AG09319 (cell line): Measurements from ENCODE around the gene CFAP221.

Source experiments
- DNase-seq: peaks from one replicate; pipeline ENCODE4 v3.0.0-alpha.2; 2010; ENCODE audit warnings: low read depth; ENCODE audit errors: extremely low read depth
- CTCF ChIP-seq: IDR thresholded peaks from 2 replicates; pipeline ENCODE4 v1.5.1; 2011; ENCODE audit warnings: low read depth, mild to moderate bottlenecking, inconsistent platforms, low read length, moderate library complexity

The CFAP221 gene

GRCh38 chr2:119698246-119698645 is 154.0 kb downstream of the CFAP221 start:
- no peak for TF ChIP-seq CTCF

GRCh38 chr2:119699016-119699606 is 154.9 kb downstream of the CFAP221 start:
- TF ChIP-seq CTCF: no peak
- no peak for DNase-seq

More at GRCh38 chr2:119698246-119698645, 154.0 kb downstream of the CFAP221 start:
- no peak for DNase-seq

GRCh38 chr2:119700866-119701265 is 156.6 kb downstream of the CFAP221 start:
- TF ChIP-seq CTCF: no peak
- no peak for DNase-seq

- DNase-seq: no peak
- TF ChIP-seq CTCF: no peak
Observed at GRCh38 chr2:119701352-119701751, 157.1 kb downstream of the CFAP221 start.

GRCh38 chr2:119702203-119702917 is 158.1 kb downstream of the CFAP221 start:
- TF ChIP-seq CTCF: no peak
- DNase-seq: no peak

- peak; percentile 97 for TF ChIP-seq CTCF
- peak; percentile 10 for DNase-seq
Observed at GRCh38 chr2:119702918-119703401, 158.7 kb downstream of the CFAP221 start.

GRCh38 chr2:119703526-119703925 is 159.3 kb downstream of the CFAP221 start:
- no peak for TF ChIP-seq CTCF
- no peak for DNase-seq
